ENCODE data around the gene EVL.

The EVL gene

GRCh38 chr14:100096656-100097055 is 31.4 kb downstream of the EVL start:
- no peaks in the 10 kb centered on the region for H3K36me3 ChIP-seq (replicated peaks; ENCODE audit: low read depth, low read length)
- no peak overlapping the region for H3K9ac ChIP-seq (ENCODE audit: low read length)
- no peak overlapping the region for H3K4me3 ChIP-seq (ENCODE audit: low read length)
- H3K27me3 ChIP-seq (ENCODE audit: low read depth, low read length): no peaks in the 10 kb centered on the region
- H4K20me1 ChIP-seq (ENCODE audit: insufficient read depth, low read length): no peaks in the 10 kb centered on the region
- H3K4me2 ChIP-seq (ENCODE audit: low read length): no peak overlapping the region
- H3K79me2 ChIP-seq (ENCODE audit: low read length): no peaks in the 10 kb centered on the region
- TF ChIP-seq, protein P1, sequence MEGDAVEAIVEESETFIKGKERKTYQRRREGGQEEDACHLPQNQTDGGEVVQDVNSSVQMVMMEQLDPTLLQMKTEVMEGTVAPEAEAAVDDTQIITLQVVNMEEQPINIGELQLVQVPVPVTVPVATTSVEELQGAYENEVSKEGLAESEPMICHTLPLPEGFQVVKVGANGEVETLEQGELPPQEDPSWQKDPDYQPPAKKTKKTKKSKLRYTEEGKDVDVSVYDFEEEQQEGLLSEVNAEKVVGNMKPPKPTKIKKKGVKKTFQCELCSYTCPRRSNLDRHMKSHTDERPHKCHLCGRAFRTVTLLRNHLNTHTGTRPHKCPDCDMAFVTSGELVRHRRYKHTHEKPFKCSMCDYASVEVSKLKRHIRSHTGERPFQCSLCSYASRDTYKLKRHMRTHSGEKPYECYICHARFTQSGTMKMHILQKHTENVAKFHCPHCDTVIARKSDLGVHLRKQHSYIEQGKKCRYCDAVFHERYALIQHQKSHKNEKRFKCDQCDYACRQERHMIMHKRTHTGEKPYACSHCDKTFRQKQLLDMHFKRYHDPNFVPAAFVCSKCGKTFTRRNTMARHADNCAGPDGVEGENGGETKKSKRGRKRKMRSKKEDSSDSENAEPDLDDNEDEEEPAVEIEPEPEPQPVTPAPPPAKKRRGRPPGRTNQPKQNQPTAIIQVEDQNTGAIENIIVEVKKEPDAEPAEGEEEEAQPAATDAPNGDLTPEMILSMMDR (IDR thresholded peaks at IDR 0.05; ENCODE audit: low read depth, low read length): no peak
- no peak for TF ChIP-seq EZH2phosphoT487 (IDR thresholded peaks at IDR 0.05; ENCODE audit: low read depth)
- no peak overlapping the region for H2AFZ ChIP-seq (ENCODE audit: low read depth, low read length)
- no peak overlapping the region for H3K27ac ChIP-seq (ENCODE audit: low read length)
- no peaks in the 10 kb centered on the region for H3K4me1 ChIP-seq (ENCODE audit: low read length)
- no peaks in the 10 kb centered on the region for H3K9me3 ChIP-seq (ENCODE audit: insufficient read depth, low read length)

DNA sequence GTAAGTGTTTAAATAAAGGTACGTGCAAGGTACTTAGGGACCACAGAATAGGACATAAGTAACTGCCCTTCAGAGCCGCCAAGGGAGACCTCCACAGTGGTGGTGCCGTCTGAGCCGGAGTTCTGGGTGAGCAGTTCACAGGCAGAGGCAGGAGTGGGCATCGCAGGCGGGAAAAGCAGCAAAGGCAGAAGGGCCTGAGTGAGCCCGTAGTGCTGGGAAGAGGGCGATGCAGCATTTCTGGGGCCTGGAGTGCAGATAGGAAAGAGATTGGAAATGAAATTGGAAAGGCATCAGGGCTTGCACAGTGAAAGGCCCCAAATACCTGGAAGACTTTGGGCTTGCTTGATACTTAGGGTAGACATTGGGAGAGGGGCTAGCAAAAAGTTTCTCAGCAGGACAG is 32.9 kb downstream of the EVL start:
- H3K4me2 ChIP-seq (ENCODE audit: low read length): no peak overlapping the region
- H3K79me2 ChIP-seq (ENCODE audit: low read length): no peaks in the 10 kb centered on the region
- H3K27me3 ChIP-seq (ENCODE audit: low read depth, low read length): no peaks in the 10 kb centered on the region
- H3K4me3 ChIP-seq (ENCODE audit: low read length): no peak overlapping the region
- H3K36me3 ChIP-seq (replicated peaks; ENCODE audit: low read depth, low read length): no peaks in the 10 kb centered on the region
- H4K20me1 ChIP-seq (ENCODE audit: insufficient read depth, low read length): no peaks in the 10 kb centered on the region
- H3K9ac ChIP-seq (ENCODE audit: low read length): no peak overlapping the region
- no peaks in the 10 kb centered on the region for H3K4me1 ChIP-seq (ENCODE audit: low read length)
- H3K27ac ChIP-seq (ENCODE audit: low read length): no peak overlapping the region
- TF ChIP-seq, protein P1 (IDR thresholded peaks at IDR 0.05; ENCODE audit: low read depth, low read length): no peak
- no peak for TF ChIP-seq EZH2phosphoT487 (IDR thresholded peaks at IDR 0.05; ENCODE audit: low read depth)
- no peaks in the 10 kb centered on the region for H3K9me3 ChIP-seq (ENCODE audit: insufficient read depth, low read length)
- H2AFZ ChIP-seq (ENCODE audit: low read depth, low read length): no peak overlapping the region

GRCh38 chr14:100100032-100100703 is 34.9 kb downstream of the EVL start:
- no peaks in the 10 kb centered on the region for H3K27me3 ChIP-seq (ENCODE audit: low read depth, low read length)
- TF ChIP-seq, protein P1 (IDR thresholded peaks at IDR 0.05; ENCODE audit: low read depth, low read length): no peak
- no peak for TF ChIP-seq EZH2phosphoT487 (IDR thresholded peaks at IDR 0.05; ENCODE audit: low read depth)
- H3K9ac ChIP-seq (ENCODE audit: low read length): no peak overlapping the region
- H3K79me2 ChIP-seq (ENCODE audit: low read length): no peaks in the 10 kb centered on the region
- no peak overlapping the region for H3K4me3 ChIP-seq (ENCODE audit: low read length)
- H3K4me2 ChIP-seq (ENCODE audit: low read length): no peak overlapping the region
- H3K4me1 ChIP-seq (ENCODE audit: low read length): no peaks in the 10 kb centered on the region
- H3K27ac ChIP-seq (ENCODE audit: low read length): no peak overlapping the region
- H2AFZ ChIP-seq (ENCODE audit: low read depth, low read length): no peak overlapping the region
- no peaks in the 10 kb centered on the region for H4K20me1 ChIP-seq (ENCODE audit: insufficient read depth, low read length)
- H3K36me3 ChIP-seq (replicated peaks; ENCODE audit: low read depth, low read length): no peaks in the 10 kb centered on the region
- no peaks in the 10 kb centered on the region for H3K9me3 ChIP-seq (ENCODE audit: insufficient read depth, low read length)

DNA sequence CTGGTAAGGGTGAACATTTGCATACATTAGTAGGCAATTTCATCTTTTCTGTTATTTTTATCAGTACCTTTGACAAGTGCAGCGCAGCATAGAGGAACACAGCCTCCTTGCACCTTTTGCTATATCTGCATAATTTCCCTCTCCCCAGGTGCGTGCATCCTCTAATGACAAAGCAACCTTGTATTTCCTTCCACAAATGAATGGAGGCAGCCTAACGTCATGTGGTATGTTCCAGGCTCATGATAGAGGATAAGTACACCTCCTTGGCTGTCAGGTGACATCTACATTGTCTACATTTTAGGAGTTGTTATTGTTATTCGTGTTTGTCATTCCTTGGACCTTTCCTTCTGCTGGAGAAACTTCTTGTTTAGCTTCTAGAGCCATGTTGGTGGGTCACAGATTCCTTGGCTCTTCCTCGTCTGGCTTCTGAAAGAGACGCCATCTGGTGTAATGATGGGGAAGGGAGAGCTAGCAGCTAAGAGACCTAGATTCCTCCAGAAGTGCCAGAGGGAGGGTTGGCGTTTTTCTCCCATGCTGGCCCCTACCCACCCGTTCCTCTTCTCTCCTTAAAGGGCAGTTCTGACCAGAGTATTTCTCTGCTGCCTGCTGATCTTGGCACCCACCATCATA is 37.0 kb downstream of the EVL start:
- TF ChIP-seq, protein P1 (IDR thresholded peaks at IDR 0.05; ENCODE audit: low read depth, low read length): no peak
- TF ChIP-seq EZH2phosphoT487 (IDR thresholded peaks at IDR 0.05; ENCODE audit: low read depth): no peak
- Histone ChIP-seq H3K9me3 (ENCODE audit: insufficient read depth, low read length) (no peaks in the 10 kb centered on the region), H3K79me2 (ENCODE audit: low read length) (no peaks in the 10 kb centered on the region), H3K4me1 (ENCODE audit: low read length) (no peaks in the 10 kb centered on the region), H3K4me2 (ENCODE audit: low read length) (no peak overlapping the region), H2AFZ (ENCODE audit: low read depth, low read length) (no peak overlapping the region), H3K27ac (ENCODE audit: low read length) (no peak overlapping the region), H4K20me1 (ENCODE audit: insufficient read depth, low read length) (no peaks in the 10 kb centered on the region), H3K27me3 (ENCODE audit: low read depth, low read length) (no peaks in the 10 kb centered on the region), H3K36me3 (replicated peaks; ENCODE audit: low read depth, low read length) (no peaks in the 10 kb centered on the region), H3K4me3 (ENCODE audit: low read length) (no peak overlapping the region), H3K9ac (ENCODE audit: low read length) (no peak overlapping the region)
